A549 (cell line): ENCODE results near the gene COPA. TPM values are rescaled to one million over a fixed set of nuclear protein-coding genes. Genes with fewer than 3 reads are reported as not detected.
A peak's percentile ranks its signal among the peaks of the same experiment; 100 is the strongest.

ENCODE experiments used
- ATAC-seq, 2 experiments: fragments of 200-7000 bp in 1 of 2; fragments of >200 bp in 1 of 2; cut with Nextera tagmentation in 1 of 2; cut with Tn5 transposase in 1 of 2; 3 replicates each; pipeline versions ENCODE4 v1.8.0 to v1.9.1; 2018 to 2020; ENCODE audit warnings: mild to moderate bottlenecking in 1 of 2, moderate library complexity in 1 of 2
- CTCF ChIA-PET: fragments of 300-600 bp; sonication (Branson Sonifier 250); formaldehyde crosslinking; extraction: SDS; loops from one replicate; lab custom pipeline; 2021; ENCODE audit warnings: antibody characterized with exemption, inconsistent platforms; lab: Yijun Ruan, JAX
- POLR2A ChIA-PET: fragments of 350-600 bp; formaldehyde crosslinking; extraction: SDS; loops from one replicate; lab custom pipeline; 2021; ENCODE audit warnings: antibody characterized with exemption, inconsistent platforms; lab: Yijun Ruan, JAX
- DNase-seq, 2 experiments: peaks; one replicate each; pipeline versions ENCODE4 v3.0.0 to v3.0.0-alpha.2; 2011 to 2016; ENCODE audit warnings: low read depth in 1 of 2, low spot score in 1 of 2
- FAIRE-seq: peaks from 2 replicates; lab custom pipeline; 2011; peaks lifted over from hg19 to GRCh38; lab: Jason Lieb, UNC
- H3K27ac ChIP-seq, 2 experiments: fragments of >200 bp; sonication (Bioruptor Twin); formaldehyde crosslinking; 3 replicates each; pipeline ENCODE4 v1.5.1; 2016 to 2017
- H3K4me1 ChIP-seq: fragments of >200 bp; sonication (Bioruptor Twin); formaldehyde crosslinking; 3 replicates; pipeline ENCODE4 v1.6.1; 2016
- H3K4me2 ChIP-seq: fragments of >200 bp; sonication (Bioruptor Twin); formaldehyde crosslinking; 3 replicates; pipeline ENCODE4 v1.6.1; 2016
- H3K4me3 ChIP-seq: fragments of >200 bp; sonication (Bioruptor Twin); formaldehyde crosslinking; 3 replicates; pipeline ENCODE4 v1.5.1; 2016
- H3K9me3 ChIP-seq: fragments of >200 bp; sonication (Bioruptor Twin); formaldehyde crosslinking; 3 replicates; pipeline ENCODE4 v1.6.1; 2016
- ATOH8 ChIP-seq: fragments of 250-450 bp; sonication (Bioruptor Pico); IDR thresholded peaks from 2 replicates; pipeline ENCODE4 v1.5.0; 2020; ENCODE audit warnings: low read depth, mild to moderate bottlenecking, moderate library complexity
- CEBPB ChIP-seq, 2 experiments: fragments of >200 bp in 1 of 2; sonication (Bioruptor Twin) in 1 of 2; formaldehyde crosslinking in 1 of 2; IDR thresholded peaks; 2 replicates each; pipeline ENCODE4 v1.6.1; 2012 to 2016
- CTCF ChIP-seq: fragments of >200 bp; sonication (Bioruptor Twin); formaldehyde crosslinking; IDR thresholded peaks from 3 replicates; pipeline ENCODE4 v1.5.1; 2016
- E2F6 ChIP-seq: IDR thresholded peaks from 2 replicates; pipeline ENCODE4 v1.6.1; 2012; ENCODE audit warnings: low read depth, borderline replicate concordance
- EHF ChIP-seq: fragments of 250-450 bp; sonication (Bioruptor Pico); IDR thresholded peaks from 2 replicates; pipeline ENCODE4 v1.5.0; 2020; ENCODE audit warnings: mild to moderate bottlenecking
- ELK1 ChIP-seq: fragments of 150-350 bp; IDR thresholded peaks from 2 replicates; pipeline ENCODE4 v1.6.1; 2014; ENCODE audit warnings: low read depth, mild to moderate bottlenecking, low read length
- EP300 ChIP-seq, 2 experiments: fragments of >200 bp; sonication (Bioruptor Twin); formaldehyde crosslinking; IDR thresholded peaks; 2 replicates in 1 of 2; 3 replicates in 1 of 2; pipeline ENCODE4 v1.6.1; 2016 to 2017
- FOSB ChIP-seq: fragments of 250-450 bp; sonication (Bioruptor Pico); IDR thresholded peaks from 2 replicates; pipeline ENCODE4 v1.5.0; 2020; ENCODE audit warnings: mild to moderate bottlenecking, moderate library complexity
- FOXS1 ChIP-seq: fragments of 250-450 bp; sonication (Bioruptor Pico); IDR thresholded peaks from 2 replicates; pipeline ENCODE4 v1.5.0; 2020; ENCODE audit warnings: mild to moderate bottlenecking, moderate library complexity
- JUN ChIP-seq, 2 experiments: fragments of >200 bp; sonication (Bioruptor Twin); formaldehyde crosslinking; IDR thresholded peaks; 2 replicates in 1 of 2; 3 replicates in 1 of 2; pipeline ENCODE4 v1.6.1; 2016 to 2017
- JUNB ChIP-seq: fragments of >200 bp; sonication (Bioruptor Twin); formaldehyde crosslinking; IDR thresholded peaks from 2 replicates; pipeline ENCODE4 v1.6.1; 2016
- KDM5A ChIP-seq: fragments of 200-600 bp; sonication (generic); IDR thresholded peaks from 2 replicates; pipeline ENCODE4 v1.6.1; 2016; ENCODE audit warnings: antibody characterized with exemption, mild to moderate bottlenecking
- MAX ChIP-seq: IDR thresholded peaks from 2 replicates; pipeline ENCODE4 v1.6.1; 2012
- MAZ ChIP-seq: fragments of 150-350 bp; IDR thresholded peaks from 2 replicates; pipeline ENCODE4 v1.6.1; 2014; ENCODE audit warnings: antibody characterized with exemption, low read depth, low read length, borderline replicate concordance
- NPAS2 ChIP-seq: fragments of 250-450 bp; sonication (Bioruptor Pico); IDR thresholded peaks from 2 replicates; pipeline ENCODE4 v1.8.0; 2022; ENCODE audit warnings: mild to moderate bottlenecking, moderate library complexity, borderline replicate concordance
- PBX3 ChIP-seq: IDR thresholded peaks from 2 replicates; pipeline ENCODE4 v1.6.1; 2012
- POLR2AphosphoS2 ChIP-seq: conservative IDR thresholded peaks from 2 replicates; pipeline ENCODE4 v1.6.1; 2012; ENCODE audit warnings: low read length, improper control_type of control experiment, inconsistent platforms
- RAD21 ChIP-seq, 2 experiments: fragments of >200 bp in 1 of 2; sonication (Bioruptor Twin) in 1 of 2; formaldehyde crosslinking in 1 of 2; IDR thresholded peaks in 1 of 2; conservative IDR thresholded peaks in 1 of 2; 2 replicates in 1 of 2; 3 replicates in 1 of 2; pipeline ENCODE4 v1.6.1; 2012 to 2018; ENCODE audit warnings: inconsistent platforms in 1 of 2
- RARB ChIP-seq: fragments of 250-450 bp; sonication (Bioruptor Pico); IDR thresholded peaks from 2 replicates; pipeline ENCODE4 v1.8.0; 2021; ENCODE audit warnings: mild to moderate bottlenecking, moderate library complexity
- RCOR1 ChIP-seq: fragments of 150-350 bp; IDR thresholded peaks from 2 replicates; pipeline ENCODE4 v1.6.1; 2014; ENCODE audit warnings: antibody characterized with exemption, low read length, low read depth
- RFX5 ChIP-seq: fragments of 450-650 bp; IDR thresholded peaks from 2 replicates; pipeline ENCODE4 v1.7.1; 2014; ENCODE audit warnings: antibody characterized with exemption, mild to moderate bottlenecking, moderate library complexity
- SMC3 ChIP-seq: fragments of >200 bp; sonication (Bioruptor Twin); formaldehyde crosslinking; IDR thresholded peaks from 3 replicates; pipeline ENCODE4 v1.6.1; 2018; ENCODE audit warnings: inconsistent platforms
- SREBF2 ChIP-seq: fragments of 450-650 bp; IDR thresholded peaks from 2 replicates; pipeline ENCODE4 v1.6.1; 2014; ENCODE audit warnings: mild to moderate bottlenecking, moderate library complexity
- TP53 ChIP-seq: fragments of 250-450 bp; sonication (Bioruptor Pico); IDR thresholded peaks from 2 replicates; pipeline ENCODE4 v1.5.0; 2021; ENCODE audit warnings: mild to moderate bottlenecking, moderate library complexity
- ZC3H11A ChIP-seq: fragments of 450-650 bp; IDR thresholded peaks from 2 replicates; pipeline ENCODE4 v1.6.1; 2014; ENCODE audit warnings: antibody characterized with exemption, mild to moderate bottlenecking
- ZFP36 ChIP-seq: fragments of 450-650 bp; IDR thresholded peaks from 2 replicates; pipeline ENCODE4 v1.6.1; 2014; ENCODE audit warnings: borderline replicate concordance; ENCODE audit not compliant: partially characterized antibody
- ZNF302 ChIP-seq: fragments of 250-450 bp; sonication (Bioruptor Pico); IDR thresholded peaks from 2 replicates; pipeline ENCODE4 v1.9.0; 2021; ENCODE audit warnings: inconsistent platforms, mild to moderate bottlenecking, moderate library complexity
- WGBS: methylation state at CpG from one replicate; pipeline ENCODE4 v1.1.6; 2017; ENCODE audit errors: missing lambda C conversion rate; 5-methylcytosine and 5-hydroxymethylcytosine counted together
- polyA plus RNA-seq, 4 experiments: library from polyadenylated mRNA; depleted of rRNA in 3 of 4; stranded (reverse); fragments of >200 nt; fragmentation: RNase III in 1 of 4; extraction: RNeasy Plus Mini Kit Qiagen cat#74134 plus additional on column Dnase treatment in 1 of 4; gene quantifications; 2 replicates in 3 of 4; 3 replicates in 1 of 4; pipeline ENCODE4 v1.2.3, GENCODE V29; 2011 to 2017

Gene COPA
- polyA plus RNA-seq, 2 of the 4 experiments (the other 2 are of a cell fraction), result 83.5 to 149 TPM

- no peak for TF ChIP-seq NPAS2 (CRISPR knock-in tag)
These were observed 86.5 kb downstream of the COPA start (continued) for GRCh38 chr1:160256396-160257046.

GRCh38 chr1:160255781-160256300, 87.2 kb downstream of the COPA start:
- DNase-seq (no peak), FAIRE-seq (no peak), ATAC-seq (no peak)
- Histone ChIP-seq H3K4me3 (no peak overlapping the region), H3K27ac (no peak overlapping the region), H3K4me1 (peaks cover 37% of the 10 kb centered on the region), H3K9me3 (no peaks in the 10 kb centered on the region), H3K4me2 (no peak overlapping the region)
- TF ChIP-seq RAD21 (conservative IDR thresholded peaks at IDR 0.05 in 1 of 2, IDR thresholded peaks at IDR 0.05 in 1 of 2) (no peak), SREBF2 (no peak)
- POLR2A ChIA-PET, result no interaction called here
- CTCF ChIA-PET, result interaction anchor here (2.5 to 12.4 kb wide), 3 partner anchors 64 to 171 kb away, joined by 12 to 203 read pairs (median 29); partner anchors contain the start of gene CASQ1
- 98% methylated on average over 4 of the region's 4 CpGs for WGBS

GRCh38 chr1:160251687-160252526, 91.1 kb downstream of the COPA start:
- POLR2A ChIA-PET, result interaction anchor here (1.1 to 2.3 kb wide), 2 partner anchors 10 to 151 kb away, joined by 3 to 22 read pairs; partner anchors contain the start of gene DCAF8
- CTCF ChIA-PET, result interaction anchor here (0.6 to 12.4 kb wide), 57 partner anchors 11 to 1119 kb away, joined by 3 to 203 read pairs (median 5); partner anchors contain the start of genes ATP1A2, CASQ1, DCAF8 and IGSF8
- ATAC-seq, result peak; percentile 98 to 99

More at GRCh38 chr1:160251687-160252526, 91.1 kb downstream of the COPA start:
- FAIRE-seq, result no peak
- DNase-seq, result peak; percentile 70 to 73
- peaks cover 16% of the 10 kb centered on the region for H3K4me1 ChIP-seq
- TF ChIP-seq EHF (CRISPR knock-in tag) (no peak), TP53 (CRISPR knock-in tag) (no peak), RFX5 (no peak), E2F6 (no peak), RCOR1 (no peak), POLR2AphosphoS2 (no peak), ATOH8 (CRISPR knock-in tag) (no peak), JUNB (no peak), ZC3H11A (no peak), MAZ (no peak), RARB (CRISPR knock-in tag) (no peak), RAD21 (conservative IDR thresholded peaks at IDR 0.05 in 1 of 2, IDR thresholded peaks at IDR 0.05 in 1 of 2) (peak; percentile 83 to 85), EP300 (IDR thresholded peaks at IDR 0.05) (no peak), JUN (IDR thresholded peaks at IDR 0.05) (no peak), ELK1 (no peak), ZNF302 (CRISPR knock-in tag) (no peak), SMC3 (peak; percentile 73), CTCF (peak; percentile 77), CEBPB (IDR thresholded peaks at IDR 0.05) (peak; percentile 60 to 91; a peak in 3 of 4 replicates), FOSB (CRISPR knock-in tag) (no peak), PBX3 (no peak), KDM5A (no peak), ZFP36 (no peak), MAX (no peak), FOXS1 (CRISPR knock-in tag) (no peak)
- H3K9me3 ChIP-seq, result no peaks in the 10 kb centered on the region
- WGBS, result 74% methylated on average over 5 of the region's 5 CpGs
- no peak overlapping the region for H3K4me2 ChIP-seq
- H3K4me3 ChIP-seq, result no peak overlapping the region
- H3K27ac ChIP-seq, result no peak overlapping the region
